GM15510 (cell line): ENCODE results near the gene PLEKHA4.

Experiments used
- POLR2A ChIP-seq: IDR thresholded peaks from 3 replicates; pipeline ENCODE4 v1.6.1; 2011; ENCODE audit warnings: borderline replicate concordance; ENCODE audit not compliant: insufficient read length; ENCODE audit errors: extremely low read depth

PLEKHA4 gene

GRCh38 chr19:48890551-48890950 is 22.1 kb upstream of the PLEKHA4 start:
- no peak for TF ChIP-seq POLR2A

- no peak for TF ChIP-seq POLR2A
Measured at GRCh38 chr19:48887861-48888612, 19.6 kb upstream of the PLEKHA4 start.

DNA sequence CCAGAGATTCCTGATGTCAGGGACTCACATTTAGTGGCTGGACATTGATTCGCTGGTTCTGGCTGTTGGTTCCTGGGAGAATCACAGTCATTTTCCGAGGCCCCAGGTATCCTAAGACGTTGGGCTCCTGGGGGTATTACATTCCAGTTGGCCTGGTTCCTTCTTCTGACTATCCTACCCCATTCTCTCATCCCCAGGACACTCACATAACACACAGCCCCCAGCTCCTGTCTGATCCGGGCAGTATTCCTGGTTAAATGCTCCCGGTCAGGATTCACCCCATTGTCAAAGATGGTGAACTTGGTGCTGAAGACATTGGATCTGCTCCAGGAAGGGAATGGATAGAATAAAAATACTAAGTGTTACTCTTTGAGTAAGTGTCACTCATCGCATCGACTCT is 15.3 kb upstream of the PLEKHA4 start:
- TF ChIP-seq POLR2A, result no peak

DNA sequence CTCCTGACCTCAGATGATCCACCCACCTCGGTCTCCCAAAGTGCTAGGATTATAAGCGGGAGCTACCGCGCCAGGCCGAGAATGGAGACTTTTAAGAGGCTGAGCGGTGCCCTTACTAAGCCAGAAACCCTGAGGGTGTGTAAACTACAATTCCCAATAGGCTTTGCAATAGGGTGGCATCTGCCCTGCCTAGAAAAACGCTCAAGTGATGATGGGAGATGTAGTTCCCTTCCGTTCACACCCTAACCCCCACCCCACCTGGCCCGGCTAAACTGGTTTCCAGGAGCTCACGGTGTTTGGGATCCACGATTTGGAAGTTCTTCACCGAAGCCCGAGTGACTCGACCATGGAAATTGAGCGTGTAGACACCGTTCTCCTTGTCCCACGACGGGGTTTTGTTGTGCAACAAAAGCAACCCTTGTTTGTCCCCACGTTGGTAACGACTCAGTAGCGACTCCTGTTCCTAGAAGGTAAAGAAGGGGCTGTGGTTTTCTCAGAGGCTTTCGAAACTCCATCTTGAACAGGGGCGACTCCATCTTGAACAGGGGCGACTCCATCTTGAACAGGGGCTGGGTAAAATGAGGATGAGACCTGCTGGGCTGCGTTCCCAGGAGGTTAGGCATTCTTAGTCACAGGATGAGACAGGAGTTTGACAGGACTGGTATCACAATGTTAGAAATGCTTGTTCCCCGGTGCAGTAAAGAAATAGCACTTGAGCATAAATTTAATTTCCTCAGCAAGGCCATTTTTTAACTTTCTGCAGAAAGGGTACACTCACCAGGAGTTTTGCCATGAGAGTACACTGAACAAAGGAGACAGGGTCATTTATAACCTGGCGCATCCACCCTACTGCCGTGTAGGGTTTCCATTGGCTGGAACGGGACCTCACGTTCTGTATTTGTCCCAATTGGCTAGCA is 13.6 kb upstream of the PLEKHA4 start:
- TF ChIP-seq POLR2A, result no peak

DNA sequence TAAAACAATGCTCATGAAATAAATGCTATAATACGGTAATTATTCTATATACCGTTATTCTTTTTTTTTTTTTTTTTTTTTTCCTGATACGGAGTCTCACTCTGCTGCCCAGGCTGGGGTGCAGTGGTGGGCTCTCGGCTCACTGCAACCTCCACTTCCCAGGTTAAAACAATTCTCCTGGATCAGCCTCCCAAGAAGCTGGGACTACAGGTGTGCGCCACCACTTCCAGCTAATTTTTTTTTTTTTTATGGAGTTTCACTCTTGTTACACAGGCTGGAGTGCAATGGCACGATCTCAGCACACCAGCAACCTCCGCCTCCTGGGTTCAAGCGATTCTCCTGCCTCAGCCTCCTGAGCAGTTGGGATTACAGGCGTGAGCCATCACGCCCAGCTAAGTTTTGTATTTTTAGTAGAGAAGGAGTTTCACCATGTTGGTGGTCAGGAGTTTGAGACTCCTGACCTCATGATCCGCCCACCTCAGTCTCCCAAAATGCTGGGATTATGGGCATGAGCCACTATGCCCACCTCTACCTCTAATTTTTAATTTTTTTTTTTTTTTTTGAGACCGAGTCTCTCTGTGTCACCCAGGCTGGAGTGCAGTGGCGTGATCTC is 10.7 kb upstream of the PLEKHA4 start:
- TF ChIP-seq POLR2A, result no peak

DNA sequence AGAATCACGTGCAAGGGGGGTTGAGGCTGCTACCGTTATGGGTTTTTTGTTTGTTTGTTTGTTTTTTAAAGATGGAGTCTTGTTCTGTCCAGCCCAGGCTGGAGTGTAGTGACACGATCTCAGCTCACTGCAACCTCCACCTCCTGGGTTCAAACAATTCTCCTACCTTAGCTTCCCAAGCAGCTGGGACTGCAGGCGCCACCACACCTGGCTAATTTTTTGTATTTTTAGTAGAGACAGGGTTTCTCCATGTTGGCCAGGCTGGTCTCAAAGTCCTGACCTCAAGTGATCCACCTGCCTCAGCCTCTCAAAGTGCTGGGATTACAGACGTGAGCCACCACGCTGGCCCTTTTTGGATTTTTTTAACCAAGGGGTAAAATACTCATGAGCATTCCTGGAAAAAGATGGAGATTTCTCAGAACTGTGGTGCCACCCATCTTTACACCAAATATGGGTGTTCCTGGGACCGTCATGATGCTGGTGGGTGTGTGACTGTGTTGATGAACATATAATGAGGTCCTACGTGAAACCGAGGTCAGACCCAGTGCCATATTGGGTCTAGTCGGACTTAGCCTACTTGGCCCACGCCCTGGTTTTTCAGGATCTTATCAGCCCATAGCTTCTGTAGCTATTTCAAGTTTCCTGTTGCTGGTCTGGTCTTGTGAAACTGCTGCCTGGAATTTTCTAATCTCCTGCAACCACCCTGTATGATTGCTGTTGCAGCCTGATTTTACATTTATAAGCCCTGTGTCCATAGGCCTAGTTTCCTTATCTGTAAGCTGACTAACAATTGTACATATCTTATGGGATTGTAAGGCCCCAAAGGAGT is 10.0 kb upstream of the PLEKHA4 start:
- no peak for TF ChIP-seq POLR2A

- TF ChIP-seq POLR2A, result no peak
Measured at GRCh38 chr19:48877855-48878195, 9.4 kb upstream of the PLEKHA4 start.

DNA sequence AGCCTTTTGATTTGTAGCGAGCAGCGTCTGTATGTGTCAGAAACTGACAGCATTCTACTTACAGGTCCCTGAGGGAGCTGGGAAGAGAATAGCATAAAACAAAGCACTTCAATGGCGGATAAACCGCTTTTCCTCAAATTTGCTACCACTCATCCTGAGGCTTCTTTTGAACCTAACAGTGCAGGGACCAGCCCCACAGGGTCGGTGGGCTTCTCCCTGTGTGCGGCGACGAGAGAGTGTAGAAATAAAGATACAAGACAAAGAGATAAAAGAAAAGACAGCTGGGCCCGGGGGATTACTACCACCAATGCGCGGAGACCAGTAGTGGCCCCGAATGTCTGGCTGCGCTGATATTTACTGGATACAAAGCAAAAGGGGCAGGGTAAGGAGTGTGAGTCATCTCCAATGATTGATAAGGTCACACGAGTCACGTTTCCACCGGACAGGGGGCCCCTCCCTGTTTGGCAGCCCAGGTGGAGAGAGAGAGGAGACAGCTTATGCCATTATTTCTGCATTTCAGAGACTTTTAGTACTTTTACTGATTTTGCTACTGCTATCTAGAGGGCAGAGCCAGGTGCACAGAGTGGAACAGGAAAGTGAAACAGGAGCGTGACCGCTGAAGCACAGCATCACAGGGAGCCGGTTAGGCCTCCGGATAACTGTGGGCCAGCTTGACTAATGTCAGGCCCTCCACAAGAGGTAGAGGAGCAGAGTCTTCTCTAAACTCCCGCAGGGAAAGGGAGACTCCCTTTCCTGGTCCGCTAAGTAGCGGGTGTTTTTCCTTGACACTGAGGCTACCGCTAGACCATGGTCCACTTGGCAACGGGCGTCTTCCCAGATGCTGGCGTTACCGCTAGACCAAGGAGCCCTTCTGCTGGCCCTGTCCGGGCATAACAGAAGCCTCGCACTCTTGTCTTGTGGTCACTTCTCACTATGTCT is 7.9 kb upstream of the PLEKHA4 start:
- TF ChIP-seq POLR2A, result peak; percentile 20

DNA sequence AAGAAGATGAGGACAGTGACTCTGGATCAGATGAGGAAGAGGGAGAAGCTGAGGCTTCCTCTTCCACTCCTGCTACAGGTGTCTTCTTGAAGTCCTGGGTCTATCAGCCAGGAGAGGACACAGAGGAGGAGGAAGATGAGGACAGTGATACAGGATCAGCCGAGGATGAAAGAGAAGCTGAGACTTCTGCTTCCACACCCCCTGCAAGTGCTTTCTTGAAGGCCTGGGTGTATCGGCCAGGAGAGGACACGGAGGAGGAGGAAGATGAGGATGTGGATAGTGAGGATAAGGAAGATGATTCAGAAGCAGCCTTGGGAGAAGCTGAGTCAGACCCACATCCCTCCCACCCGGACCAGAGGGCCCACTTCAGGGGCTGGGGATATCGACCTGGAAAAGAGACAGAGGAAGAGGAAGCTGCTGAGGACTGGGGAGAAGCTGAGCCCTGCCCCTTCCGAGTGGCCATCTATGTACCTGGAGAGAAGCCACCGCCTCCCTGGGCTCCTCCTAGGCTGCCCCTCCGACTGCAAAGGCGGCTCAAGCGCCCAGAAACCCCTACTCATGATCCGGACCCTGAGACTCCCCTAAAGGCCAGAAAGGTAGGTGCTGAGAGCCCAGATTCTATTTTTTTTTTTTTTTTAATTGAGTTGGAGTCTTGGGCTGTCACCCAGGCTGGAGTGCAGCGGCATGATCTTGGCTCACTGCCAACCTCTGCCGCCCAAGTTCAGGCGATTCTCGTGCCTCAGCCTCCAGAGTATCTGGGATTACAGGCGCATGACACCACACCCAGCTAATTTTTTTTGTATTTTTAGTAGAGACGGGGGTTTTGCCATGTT is 6.1 kb upstream of the PLEKHA4 start:
- no peak for TF ChIP-seq POLR2A

- no peak for TF ChIP-seq POLR2A
Measured at GRCh38 chr19:48873476-48874302, 5.3 kb upstream of the PLEKHA4 start.

- no peak for TF ChIP-seq POLR2A
Measured at GRCh38 chr19:48872884-48873475, 4.6 kb upstream of the PLEKHA4 start.
